H1 (cell line): Measurements from ENCODE around the gene B9D1. TPM values are rescaled to one million over a fixed set of nuclear protein-coding genes. Genes with fewer than 3 reads are reported as not detected.

Experiments used
- CTCF ChIA-PET: fragments of 300-600 bp; sonication (Branson Sonifier 250); formaldehyde crosslinking; loops from one replicate; lab custom pipeline; 2021; ENCODE audit not compliant: partially characterized antibody; lab: Charles Lee
- POLR2A ChIA-PET: fragments of 300-600 bp; sonication (Branson Sonifier 250); formaldehyde crosslinking; loops from one replicate; lab custom pipeline; 2021; ENCODE audit warnings: inconsistent platforms; ENCODE audit not compliant: partially characterized antibody; lab: Charles Lee
- DNase-seq, 2 experiments: peaks; one replicate each; pipeline versions ENCODE4 v3.0.0 to v3.0.0-alpha.2; 2010 to 2022; ENCODE audit warnings: low spot score in 2 of 2, low read depth in 1 of 2, mixed read lengths in 1 of 2
- FAIRE-seq: peaks from 2 replicates; lab custom pipeline; 2011; peaks lifted over from hg19 to GRCh38; lab: Jason Lieb, UNC
- H2AFZ ChIP-seq: 2 replicates; pipeline ENCODE4 v1.8.1; 2012; ENCODE audit warnings: low read length, inconsistent platforms
- H2AK5ac ChIP-seq: 2 replicates; pipeline ENCODE4 v1.6.1; 2013; ENCODE audit warnings: low read depth, low read length
- H2BK120ac ChIP-seq: replicated peaks from 2 replicates; pipeline ENCODE3; 2013; ENCODE audit warnings: low read depth, low read length, inconsistent platforms
- H2BK12ac ChIP-seq: 2 replicates; pipeline ENCODE4 v1.6.1; 2013; ENCODE audit warnings: low read depth, low read length
- H2BK15ac ChIP-seq: 2 replicates; pipeline ENCODE4 v1.6.1; 2013; ENCODE audit warnings: low read length
- H2BK20ac ChIP-seq: 2 replicates; pipeline ENCODE4 v1.6.1; 2013; ENCODE audit warnings: low read length
- H2BK5ac ChIP-seq: 2 replicates; pipeline ENCODE4 v1.6.1; 2013; ENCODE audit warnings: low read depth, low read length
- H3K14ac ChIP-seq: 2 replicates; pipeline ENCODE4 v1.6.1; 2013; ENCODE audit warnings: inconsistent platforms; ENCODE audit not compliant: insufficient read length
- H3K18ac ChIP-seq: 2 replicates; pipeline ENCODE4 v1.6.1; 2013; ENCODE audit warnings: low read length; ENCODE audit errors: extremely low read depth
- H3K23ac ChIP-seq: 2 replicates; pipeline ENCODE4 v1.6.1; 2013; ENCODE audit warnings: inconsistent platforms; ENCODE audit not compliant: insufficient read length
- H3K23me2 ChIP-seq: 2 replicates; pipeline ENCODE4 v1.6.1; 2013; ENCODE audit warnings: low read depth, low read length
- H3K27ac ChIP-seq: 2 replicates; pipeline ENCODE4 v1.6.1; 2011; ENCODE audit warnings: low read depth, low read length, inconsistent platforms
- H3K27me3 ChIP-seq, 4 experiments: replicated peaks in 1 of 4; 1 replicate in 1 of 4; 2 replicates in 3 of 4; pipeline versions ENCODE4 v1.6.1 to v1.8.1; 2011 to 2013; ENCODE audit warnings: low read length in 3 of 4, mild to moderate bottlenecking in 3 of 4, inconsistent platforms in 2 of 4, mixed read lengths in 2 of 4, moderate library complexity in 1 of 4; ENCODE audit not compliant: control insufficient read depth in 3 of 4, insufficient read depth in 3 of 4; ENCODE audit errors: extremely low read depth in 1 of 4
- H3K36me3 ChIP-seq, 4 experiments: 2 replicates each; pipeline versions ENCODE4 v1.6.1 to v1.8.1; 2011 to 2013; ENCODE audit warnings: mild to moderate bottlenecking in 4 of 4, low read length in 3 of 4, moderate library complexity in 2 of 4, control low read depth in 1 of 4, inconsistent platforms in 1 of 4; ENCODE audit not compliant: insufficient read depth in 4 of 4, control insufficient read depth in 2 of 4
- H3K4ac ChIP-seq: replicated peaks from 2 replicates; pipeline ENCODE3; 2013; ENCODE audit warnings: low read length, low read depth, mixed read lengths, inconsistent platforms; ENCODE audit not compliant: insufficient read length
- H3K4me1 ChIP-seq, 4 experiments: replicated peaks in 1 of 4; 1 replicate in 1 of 4; 2 replicates in 3 of 4; pipeline versions ENCODE4 v1.6.1 to v1.8.1; 2011 to 2013; ENCODE audit warnings: low read length in 3 of 4, inconsistent platforms in 2 of 4, mixed read lengths in 1 of 4; ENCODE audit not compliant: insufficient read depth in 4 of 4, control insufficient read depth in 3 of 4
- H3K4me2 ChIP-seq, 2 experiments: 2 replicates each; pipeline versions ENCODE4 v1.6.1 to v1.8.1; 2011 to 2013; ENCODE audit warnings: low read depth in 2 of 2, low read length in 2 of 2, control low read depth in 1 of 2, inconsistent platforms in 1 of 2, mild to moderate bottlenecking in 1 of 2; ENCODE audit not compliant: insufficient read depth in 1 of 2
- H3K4me3 ChIP-seq, 4 experiments: fragments of 200-600, 300-600 bp in 1 of 4; sonication (generic), shearing (Covaris generic), sonication (Bioruptor Twin) in 1 of 4; 2 replicates each; pipeline versions ENCODE4 v1.5.1 to v1.8.1; 2011 to 2016; ENCODE audit warnings: low read length in 4 of 4, low read depth in 3 of 4, control low read depth in 2 of 4, inconsistent platforms in 2 of 4, mild to moderate bottlenecking in 2 of 4, mixed read lengths in 1 of 4, moderate library complexity in 1 of 4; ENCODE audit not compliant: insufficient read depth in 2 of 4; ENCODE audit errors: extremely low read depth in 1 of 4
- H3K56ac ChIP-seq: replicated peaks from 2 replicates; pipeline ENCODE3; 2013; ENCODE audit warnings: low read depth, mild to moderate bottlenecking, mixed read lengths, low read length, inconsistent platforms; ENCODE audit not compliant: insufficient read length
- H3K79me1 ChIP-seq: 2 replicates; pipeline ENCODE4 v1.6.1; 2013; ENCODE audit warnings: low read depth, low read length, control low read depth
- H3K79me2 ChIP-seq, 2 experiments: 2 replicates each; pipeline versions ENCODE4 v1.6.1 to v1.8.1; 2012 to 2013; ENCODE audit warnings: low read length in 2 of 2, mild to moderate bottlenecking in 2 of 2, inconsistent platforms in 1 of 2; ENCODE audit not compliant: insufficient read depth in 2 of 2, control insufficient read depth in 1 of 2
- H3K9ac ChIP-seq, 4 experiments: replicated peaks in 1 of 4; 1 replicate in 1 of 4; 2 replicates in 3 of 4; pipeline versions ENCODE4 v1.6.1 to v1.8.1; 2011 to 2013; ENCODE audit warnings: low read depth in 3 of 4, low read length in 3 of 4, control low read depth in 2 of 4, mild to moderate bottlenecking in 2 of 4, moderate library complexity in 2 of 4, inconsistent platforms in 1 of 4; ENCODE audit errors: extremely low read depth in 1 of 4
- H3K9me3 ChIP-seq, 2 experiments: 2 replicates each; pipeline versions ENCODE4 v1.6.1 to v1.8.1; 2012 to 2013; ENCODE audit warnings: mild to moderate bottlenecking in 2 of 2, moderate library complexity in 2 of 2, control low read depth in 1 of 2, inconsistent platforms in 1 of 2, low read depth in 1 of 2, low read length in 1 of 2, mixed read lengths in 1 of 2; ENCODE audit not compliant: insufficient read depth in 2 of 2
- H4K20me1 ChIP-seq, 2 experiments: replicated peaks in 1 of 2; 2 replicates each; pipeline versions ENCODE3 to v1.8.1; 2011 to 2013; ENCODE audit warnings: inconsistent platforms in 2 of 2, low read length in 2 of 2, mild to moderate bottlenecking in 1 of 2; ENCODE audit not compliant: insufficient read depth in 2 of 2, control insufficient read depth in 1 of 2
- H4K5ac ChIP-seq: 2 replicates; pipeline ENCODE4 v1.6.1; 2013; ENCODE audit warnings: low read length, low read depth, mixed read lengths, inconsistent platforms; ENCODE audit not compliant: insufficient read length
- H4K8ac ChIP-seq: 2 replicates; pipeline ENCODE4 v1.8.0; 2013; ENCODE audit warnings: mild to moderate bottlenecking, moderate library complexity, low read length, inconsistent platforms; ENCODE audit not compliant: insufficient read depth; ENCODE audit errors: extremely low read depth
- H4K91ac ChIP-seq: replicated peaks from 2 replicates; pipeline ENCODE3; 2013; ENCODE audit warnings: low read length, mixed read lengths, inconsistent platforms; ENCODE audit not compliant: insufficient read length
- CEBPB ChIP-seq: IDR thresholded peaks from 2 replicates; pipeline ENCODE4 v1.6.1; 2012; ENCODE audit warnings: low read depth, low read length
- HDAC6 ChIP-seq: IDR thresholded peaks from one replicate; pipeline ENCODE4 v1.7.1; 2012; ENCODE audit warnings: low read depth, mild to moderate bottlenecking, inconsistent platforms, low read length, moderate library complexity
- JUND ChIP-seq: IDR thresholded peaks from 2 replicates; pipeline ENCODE4 v1.6.1; 2011; ENCODE audit warnings: mild to moderate bottlenecking, improper control_type of control experiment, low read length
- KDM1A ChIP-seq: fragments of 200-600, 300-600 bp; sonication (generic); IDR thresholded peaks from 2 replicates; pipeline ENCODE4 v1.7.1; 2016; ENCODE audit warnings: mild to moderate bottlenecking, low read length, borderline replicate concordance
- POLR2A ChIP-seq, 2 experiments: IDR thresholded peaks; 1 replicate in 1 of 2; 2 replicates in 1 of 2; pipeline ENCODE4 v1.6.1; 2011; ENCODE audit warnings: low read depth in 2 of 2, low read length in 2 of 2, mild to moderate bottlenecking in 2 of 2; ENCODE audit errors: control extremely low read depth in 1 of 2
- POLR2AphosphoS5 ChIP-seq: IDR thresholded peaks from 2 replicates; pipeline ENCODE4 v1.6.1; 2011; ENCODE audit warnings: low read depth, low read length
- RAD21 ChIP-seq, 2 experiments: IDR thresholded peaks in 1 of 2; conservative IDR thresholded peaks in 1 of 2; 2 replicates each; pipeline ENCODE4 v1.6.1; 2011; ENCODE audit warnings: low read depth in 2 of 2, low read length in 2 of 2, improper control_type of control experiment in 1 of 2, inconsistent platforms in 1 of 2, mild to moderate bottlenecking in 1 of 2, moderate library complexity in 1 of 2
- RBBP5 ChIP-seq: IDR thresholded peaks from 2 replicates; pipeline ENCODE4 v1.7.1; 2012; ENCODE audit warnings: low read depth, mild to moderate bottlenecking, inconsistent platforms, low read length, moderate library complexity, borderline replicate concordance
- RFX5 ChIP-seq: IDR thresholded peaks from 2 replicates; pipeline ENCODE4 v1.6.1; 2011; ENCODE audit warnings: low read depth, low read length, improper control_type of control experiment, borderline replicate concordance
- SIX5 ChIP-seq: IDR thresholded peaks from 2 replicates; pipeline ENCODE4 v1.6.1; 2011; ENCODE audit warnings: mild to moderate bottlenecking, low read depth, low read length
- WGBS, 2 experiments: shearing (Covaris generic) in 1 of 2; methylation state at CpG; one replicate each; pipeline versions ENCODE4 v1.1.6 to v1.1.7; 2013 to 2015; ENCODE audit warnings: low lambda C conversion rate in 2 of 2, mixed read lengths in 2 of 2, inconsistent platforms in 1 of 2, low coverage in 1 of 2, missing lambda C conversion rate in 1 of 2; ENCODE audit not compliant: insufficient replicate concordance in 2 of 2, insufficient coverage in 1 of 2, insufficient read length in 1 of 2; ENCODE audit errors: extremely low coverage in 1 of 2, missing lambda C conversion rate in 1 of 2; 5-methylcytosine and 5-hydroxymethylcytosine counted together
- polyA plus RNA-seq, 7 experiments: library from polyadenylated mRNA; depleted of rRNA in 3 of 7; stranded (reverse) in 5 of 7; unstranded in 2 of 7; fragments of >200 nt in 5 of 7; fragments of 200-250 nt in 2 of 7; gene quantifications; 1 replicate in 5 of 7; 2 replicates in 1 of 7; 4 replicates in 1 of 7; pipeline versions ENCODE4 v1.2.1 to v1.2.3, GENCODE V29; 2011 to 2013; ENCODE audit warnings: missing spikeins in 2 of 7, mixed read lengths in 2 of 7
- total RNA-seq: library from RNA; stranded (reverse); fragmentation: NEBNext Ultra II Directional; extraction: Animal tissue kit (Norgen Biotek cat#: 25700); gene quantifications from 2 replicates; pipeline ENCODE4 v1.2.1, GENCODE V29; 2021

B9D1 gene
- total and polyA plus RNA-seq, 2 of the 8 experiments (the other 6 are each of a cell fraction or from before 2014, with no cell fraction given): 24.6 to 65.7 TPM

- Histone ChIP-seq H3K4me3 (peak overlapping the region in 1 of 4 experiments; percentile 49; a peak in 1 of 8 replicates), H3K27me3 (no peaks in the 10 kb centered on the region), H4K5ac (no peak overlapping the region), H2AK5ac (0 out of 2 replicates have a peak overlapping the region, but pooled peaks have one; percentile 53), H4K20me1 (peaks cover 3 to 13% of the 10 kb centered on the region in 2 experiments), H3K14ac (no peak overlapping the region), H3K9ac (peak overlapping the region in 1 of 4 experiments; percentile 37; a peak in 1 of 7 replicates), H3K9me3 (no peaks in the 10 kb centered on the region), H3K36me3 (peaks cover 22 to 40% (median 29%) of the 10 kb centered on the region in 4 experiments), H4K91ac (peak overlapping the region; percentile 68), H3K4ac (no peak overlapping the region), H4K8ac (peak overlapping the region; percentile 40; the same call in 1 of the 2 replicates), H2BK20ac (no peak overlapping the region), H3K18ac (peak overlapping the region; percentile 48), H2BK5ac (0 out of 2 replicates have a peak overlapping the region, but pooled peaks have one; percentile 60), H3K79me2 (peaks cover 0 to 3% of the 10 kb centered on the region in 2 experiments; a peak in 2 of 4 replicates), H3K23me2 (peaks cover 3% of the 10 kb centered on the region; the same call in 1 of the 2 replicates), H3K56ac (no peak overlapping the region), H2AFZ (no peak overlapping the region), H3K27ac (no peak overlapping the region), H2BK15ac (0 out of 2 replicates have a peak overlapping the region, but pooled peaks have one; percentile 8), H3K23ac (no peak overlapping the region), H2BK120ac (no peak overlapping the region), H2BK12ac (0 out of 2 replicates have a peak overlapping the region, but pooled peaks have one; percentile 39), H3K4me2 (peak overlapping the region; percentile 46 to 53), H3K79me1 (peaks cover 5% of the 10 kb centered on the region), H3K4me1 (peaks cover 4 to 19% (median 13%) of the 10 kb centered on the region in 4 experiments)
- POLR2A ChIA-PET: interaction anchor here (0.6 to 2.7 kb wide), 13 partner anchors 8 to 607 kb away, joined by 3 to 23 read pairs (median 4); partner anchors contain the start of genes B9D1 and MAPK7
- FAIRE-seq: no peak
- no peak for DNase-seq
- CTCF ChIA-PET: interaction anchor here (0.8 to 2.1 kb wide), 7 partner anchors 10 to 335 kb away, joined by 3 to 12 read pairs (median 5); partner anchors contain the start of gene B9D1
- WGBS, 2 experiments: 73% methylated on average over 20 of the region's 20 CpGs; no CpG with 5 or more reads in 1 of the 2 experiments
- TF ChIP-seq RBBP5 (no peak), RAD21 (IDR thresholded peaks at IDR 0.05 in 1 of 2, conservative IDR thresholded peaks at IDR 0.05 in 1 of 2; ENCODE audit: low read depth in 2 of 2, low read length in 2 of 2) (no peak), RFX5 (no peak), POLR2A (IDR thresholded peaks at IDR 0.05; ENCODE audit: control extremely low read depth in 1 of 2, low read depth in 2 of 2, low read length in 2 of 2) (no peak), POLR2AphosphoS5 (0 out of 2 replicates have a peak, but pooled peaks have one; percentile 11), HDAC6 (no peak), CEBPB (peak; percentile 47; the same call in 1 of the 2 replicates), KDM1A (peak; percentile 72), JUND (no peak), SIX5 (no peak)
These were observed 23.8 kb upstream of the B9D1 start for GRCh38 chr17:19386051-19386929.
